Iris pigment epithelial cell (primary cell): ENCODE data around the gene THOP1.

Source experiments
- DNase-seq: peaks from one replicate; pipeline ENCODE4 v3.0.0-alpha.2; 2011; ENCODE audit warnings: low read depth

THOP1 gene

DNA sequence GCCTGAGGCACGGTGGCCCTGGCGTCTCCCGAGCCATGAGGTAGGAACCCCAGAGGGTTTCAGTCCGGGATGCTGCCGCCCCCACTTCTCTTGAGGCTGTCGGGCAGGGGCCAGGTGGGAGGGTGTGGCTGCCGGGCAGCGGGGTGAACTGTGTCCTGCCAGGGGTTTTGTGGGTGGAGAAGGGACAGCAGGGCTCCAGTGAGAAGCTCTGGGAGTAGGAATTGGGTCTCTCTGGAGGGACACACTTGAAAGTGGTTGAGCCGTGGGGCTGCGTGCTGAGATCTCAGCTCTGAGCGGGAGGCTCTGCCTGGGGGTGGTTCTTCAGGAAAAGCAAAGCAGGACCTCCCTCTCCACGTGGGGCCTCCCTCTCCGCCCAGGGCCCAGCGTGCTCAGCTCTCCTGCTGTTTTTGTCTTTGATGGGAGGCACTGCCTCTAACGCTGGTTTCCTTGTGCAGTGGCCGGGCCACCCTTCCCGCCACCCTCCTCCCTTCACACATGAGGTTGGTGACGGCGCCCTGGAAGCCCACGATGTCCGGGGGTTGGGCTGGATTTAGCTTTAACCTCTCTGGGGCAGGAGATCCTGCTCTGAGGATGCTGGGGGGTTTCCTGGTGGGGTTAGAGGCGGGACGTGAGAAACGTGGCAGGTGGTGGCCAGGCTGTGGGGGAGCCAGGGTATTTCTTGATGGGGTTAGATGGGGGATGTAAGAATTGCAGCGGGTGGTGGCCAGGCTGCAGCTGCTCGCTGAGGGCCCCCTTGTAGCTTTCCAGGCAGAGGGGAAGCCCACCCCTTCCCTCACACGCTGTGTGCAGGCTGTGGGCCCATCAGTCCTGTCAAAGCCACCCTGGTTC lies 19.1 kb downstream of the THOP1 start:
- no peak for DNase-seq

DNA sequence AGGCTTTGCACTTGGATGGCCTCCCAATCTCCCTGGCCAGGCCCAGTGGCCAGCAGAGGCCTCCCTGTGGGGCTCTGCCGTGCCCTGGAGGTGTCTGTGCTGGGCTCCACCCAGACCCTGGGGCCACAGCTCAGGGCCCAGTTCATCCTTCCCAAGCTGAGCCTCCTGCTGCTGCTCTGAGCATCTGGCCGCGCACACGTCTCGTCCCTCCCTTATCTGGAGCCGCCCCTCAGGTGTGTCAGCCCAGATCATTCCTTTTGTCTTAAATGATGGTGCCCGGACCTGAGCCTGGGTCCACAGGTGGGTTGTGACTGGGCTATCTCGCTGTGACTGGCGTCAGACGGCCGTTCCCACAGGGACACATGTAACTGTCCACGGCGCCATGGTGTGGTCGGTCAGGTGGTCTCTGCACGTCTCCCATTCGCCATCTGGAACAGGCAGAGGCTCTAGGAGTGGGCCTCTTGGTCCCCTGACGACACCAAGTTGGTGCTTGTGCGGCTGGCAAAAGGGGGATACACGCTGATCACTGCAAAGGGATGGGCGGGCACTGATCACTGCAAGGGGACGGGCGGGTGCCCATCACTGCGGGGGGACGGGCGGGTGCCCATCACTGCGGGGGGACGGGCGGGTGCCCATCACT lies 20.1 kb downstream of the THOP1 start:
- no peak for DNase-seq

DNA sequence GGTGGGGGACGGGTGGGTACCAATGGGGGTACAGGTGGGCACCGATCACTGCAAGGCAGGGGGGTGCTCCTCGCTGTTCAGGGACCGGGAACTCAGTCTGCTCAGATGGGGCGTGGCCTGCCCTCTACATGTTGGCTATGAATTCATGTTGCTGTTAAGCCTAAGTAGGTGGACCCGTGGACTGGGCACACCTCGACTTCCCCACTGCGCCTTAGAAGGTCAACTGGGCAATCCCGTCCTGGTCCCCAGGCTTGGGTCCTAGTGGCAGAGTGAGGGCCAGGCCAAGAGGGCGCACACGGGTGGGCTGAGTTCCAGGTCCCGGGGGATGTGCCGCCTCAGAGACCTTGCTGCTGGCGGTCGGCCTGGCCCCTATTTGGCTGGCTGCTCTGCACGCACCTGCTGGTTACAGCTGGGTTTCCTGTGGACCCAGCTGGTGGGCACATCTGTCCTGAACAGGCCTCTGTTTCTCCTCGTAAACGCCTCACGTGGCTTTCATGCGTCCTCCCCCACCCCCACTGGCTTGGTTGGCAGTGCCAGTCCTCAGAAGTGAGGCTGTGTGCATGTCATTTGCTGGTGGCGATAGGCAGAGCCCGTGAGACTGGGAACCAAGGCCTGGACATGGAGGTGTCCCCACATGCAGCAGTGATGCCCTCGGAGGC lies 20.8 kb downstream of the THOP1 start:
- no peak for DNase-seq

DNA sequence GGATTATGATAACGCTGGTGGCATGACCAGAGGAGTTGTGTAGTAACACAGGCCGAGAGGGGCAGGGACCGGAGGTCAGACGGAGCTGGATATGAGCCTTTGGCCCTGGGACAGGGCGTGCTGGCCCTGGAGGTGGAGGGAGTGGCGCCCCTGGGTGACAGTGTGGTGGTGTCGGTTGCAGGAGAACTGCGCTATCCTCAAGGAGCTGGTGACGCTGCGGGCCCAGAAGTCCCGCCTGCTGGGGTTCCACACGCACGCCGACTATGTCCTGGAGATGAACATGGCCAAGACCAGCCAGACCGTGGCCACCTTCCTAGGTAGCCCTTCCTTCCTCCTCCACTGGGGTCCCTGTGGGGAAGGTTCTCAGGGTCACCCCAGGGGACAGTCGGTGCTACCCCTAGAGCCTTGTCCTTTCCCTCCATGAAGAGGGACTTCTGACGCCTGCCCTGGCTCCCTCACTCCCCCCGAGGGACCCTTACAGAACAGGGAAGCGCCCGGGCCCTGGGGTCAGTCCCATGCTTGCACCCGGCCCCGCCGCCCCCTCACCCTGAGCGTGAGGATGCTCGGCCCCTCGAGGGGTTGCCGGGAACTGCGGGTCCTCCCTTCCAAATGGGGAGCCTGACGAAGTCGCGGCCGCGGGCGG lies 21.6 kb downstream of the THOP1 start:
- DNase-seq = no peak

DNA sequence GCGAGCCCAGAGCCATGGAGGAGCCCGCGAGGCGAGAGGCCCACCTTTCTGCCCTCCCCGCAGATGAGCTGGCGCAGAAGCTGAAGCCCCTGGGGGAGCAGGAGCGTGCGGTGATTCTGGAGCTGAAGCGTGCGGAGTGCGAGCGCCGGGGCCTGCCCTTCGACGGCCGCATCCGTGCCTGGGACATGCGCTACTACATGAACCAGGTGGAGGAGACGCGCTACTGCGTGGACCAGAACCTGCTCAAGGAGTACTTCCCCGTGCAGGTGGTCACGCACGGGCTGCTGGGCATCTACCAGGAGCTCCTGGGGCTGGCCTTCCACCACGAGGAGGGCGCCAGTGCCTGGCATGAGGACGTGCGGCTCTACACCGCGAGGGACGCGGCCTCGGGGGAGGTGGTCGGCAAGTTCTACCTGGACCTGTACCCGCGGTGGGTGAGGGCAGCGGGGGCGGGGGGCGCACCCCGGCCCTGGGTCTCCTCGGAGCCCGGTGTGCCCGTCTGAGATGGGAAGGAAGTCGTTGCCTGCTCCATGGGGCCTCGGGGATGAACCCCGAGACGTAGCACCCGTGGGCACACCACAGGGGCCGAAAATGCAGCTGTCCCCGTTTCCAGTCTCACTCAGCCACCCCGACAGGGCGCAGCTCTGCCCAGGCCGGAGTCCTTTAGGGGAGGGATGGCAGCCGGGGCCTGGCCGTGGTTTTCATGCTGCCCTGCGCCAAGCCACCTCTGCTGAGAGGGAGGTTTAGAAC lies 22.3 kb downstream of the THOP1 start:
- no peak for DNase-seq

DNA sequence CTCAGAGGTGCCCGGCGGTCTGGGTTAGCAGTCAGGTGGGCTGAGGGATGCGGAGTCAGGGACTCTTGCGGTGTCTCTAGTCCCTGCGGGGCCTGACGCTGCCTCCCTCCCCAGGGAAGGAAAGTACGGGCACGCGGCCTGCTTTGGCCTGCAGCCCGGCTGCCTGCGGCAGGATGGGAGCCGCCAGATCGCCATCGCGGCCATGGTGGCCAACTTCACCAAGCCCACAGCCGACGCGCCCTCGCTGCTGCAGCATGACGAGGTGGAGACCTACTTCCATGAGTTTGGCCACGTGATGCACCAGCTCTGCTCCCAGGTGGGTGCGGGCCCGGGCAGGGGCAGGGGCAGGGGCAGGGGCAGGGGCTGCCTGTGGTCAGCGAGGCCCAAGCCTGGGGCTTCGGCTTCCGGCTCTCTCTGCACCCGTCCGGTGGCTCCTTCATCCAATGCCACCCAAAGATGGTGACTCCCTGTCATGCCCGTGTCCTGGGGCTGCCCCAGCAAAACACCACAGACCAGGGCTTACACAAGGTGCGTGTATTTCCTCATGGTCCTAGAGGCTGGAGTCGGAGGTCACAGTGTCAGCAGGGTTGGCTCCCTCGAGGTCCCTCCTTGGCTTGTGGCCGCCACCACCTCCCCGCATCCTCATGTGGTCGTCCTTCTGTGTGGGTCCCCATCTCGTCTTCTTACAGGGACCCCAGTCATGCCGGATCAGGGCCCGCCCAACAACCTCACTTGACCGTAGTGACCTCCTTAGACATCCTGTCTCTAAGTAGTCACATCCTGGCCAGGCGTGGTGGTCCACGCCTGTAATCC lies 23.0 kb downstream of the THOP1 start:
- no peak for DNase-seq

DNA sequence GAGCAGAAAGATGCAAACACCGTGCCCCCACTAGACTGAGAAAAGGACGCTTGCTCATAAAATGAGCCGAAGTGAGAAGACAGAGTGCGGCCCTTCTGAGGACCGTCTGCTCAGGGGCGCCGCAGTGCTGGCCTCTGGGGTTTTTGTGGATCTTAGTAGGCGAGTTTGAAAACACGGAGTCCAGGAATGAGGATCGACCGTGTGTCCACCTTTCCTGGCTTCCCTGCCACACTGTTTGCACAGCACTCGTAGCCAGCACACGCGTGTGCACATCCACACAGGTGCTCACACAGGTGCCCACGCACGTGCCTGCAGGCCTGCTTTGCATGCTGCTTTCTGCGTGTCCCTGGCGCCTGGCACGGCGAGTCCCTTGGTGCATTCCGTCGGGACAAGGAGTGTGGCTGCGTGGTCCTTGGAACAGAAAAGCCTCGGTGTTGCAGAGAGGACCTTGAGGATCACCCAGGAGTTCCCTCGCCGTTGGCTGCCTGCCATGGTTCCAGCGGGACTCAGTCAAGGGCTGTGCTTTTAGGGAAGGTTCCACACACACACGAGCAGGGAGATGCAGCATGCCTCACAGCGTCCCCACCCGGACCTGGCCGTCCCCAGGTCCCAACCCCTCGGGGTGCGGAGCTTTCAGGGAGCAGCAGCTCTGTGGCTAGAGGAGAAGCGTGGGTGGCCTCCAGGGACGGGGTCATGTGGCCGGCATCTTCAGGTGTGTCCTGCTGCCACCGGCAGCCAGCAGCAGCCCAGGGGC lies 24.3 kb downstream of the THOP1 start:
- DNase-seq = no peak

DNA sequence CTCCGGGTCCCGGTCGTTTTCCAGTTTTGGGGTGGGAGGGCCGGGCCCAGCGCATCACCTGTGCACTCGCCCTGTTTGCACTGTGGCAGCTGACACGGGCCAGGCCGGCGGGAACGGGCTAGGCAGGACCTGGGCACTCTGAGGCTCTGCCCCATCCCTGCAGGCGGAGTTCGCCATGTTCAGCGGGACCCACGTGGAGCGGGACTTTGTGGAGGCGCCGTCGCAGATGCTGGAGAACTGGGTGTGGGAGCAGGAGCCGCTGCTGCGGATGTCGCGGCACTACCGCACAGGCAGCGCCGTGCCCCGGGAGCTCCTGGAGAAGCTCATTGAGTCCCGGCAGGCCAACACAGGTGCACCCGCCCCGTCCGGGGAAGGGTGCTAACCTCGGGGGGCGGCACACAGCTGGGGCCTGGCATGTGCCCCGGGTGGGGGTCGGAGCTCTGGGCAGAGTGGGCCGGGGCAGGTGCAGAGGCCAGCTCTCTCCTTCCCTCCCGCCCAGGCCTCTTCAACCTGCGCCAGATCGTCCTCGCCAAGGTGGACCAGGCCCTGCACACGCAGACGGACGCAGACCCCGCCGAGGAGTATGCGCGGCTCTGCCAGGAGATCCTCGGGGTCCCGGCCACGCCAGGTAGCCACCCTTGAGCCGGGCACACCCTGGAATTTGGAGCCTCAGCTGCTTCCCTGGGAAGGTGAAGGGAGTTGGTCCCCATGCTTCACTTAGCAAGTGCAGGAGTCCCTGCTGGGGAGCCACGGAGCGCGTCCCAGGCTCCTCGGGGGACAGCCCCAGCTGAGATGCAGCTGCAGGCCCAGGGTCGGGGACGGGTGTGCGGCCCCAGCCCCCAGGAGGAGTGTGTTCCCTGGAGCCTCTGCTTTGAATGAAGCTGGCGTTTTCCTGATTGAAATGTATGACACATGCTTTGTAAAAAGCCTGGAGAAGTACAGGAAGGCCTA lies 25.1 kb downstream of the THOP1 start:
- DNase-seq = no peak

DNA sequence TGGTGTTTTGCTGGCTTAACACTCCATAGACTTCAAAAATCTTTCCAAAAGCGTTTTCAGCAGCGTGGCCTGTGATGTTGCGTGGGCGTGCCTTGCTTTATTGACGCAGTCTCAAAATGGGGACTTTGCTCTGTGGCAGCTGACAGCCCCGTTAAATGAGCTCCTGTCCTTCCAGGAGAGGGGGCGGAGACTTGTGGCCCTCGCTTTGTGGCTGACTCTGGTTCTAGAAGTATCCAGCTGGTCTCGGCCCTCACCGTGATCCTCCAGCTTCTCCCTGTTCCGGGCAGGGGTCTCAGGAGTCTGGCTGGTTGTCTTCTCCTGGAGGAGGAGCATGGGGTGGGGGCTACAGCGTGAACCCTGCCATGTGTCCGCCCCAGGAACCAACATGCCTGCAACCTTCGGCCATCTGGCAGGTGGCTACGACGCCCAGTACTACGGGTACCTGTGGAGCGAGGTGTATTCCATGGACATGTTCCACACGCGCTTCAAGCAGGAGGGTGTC lies 26.0 kb downstream of the THOP1 start:
- no peak for DNase-seq

DNA sequence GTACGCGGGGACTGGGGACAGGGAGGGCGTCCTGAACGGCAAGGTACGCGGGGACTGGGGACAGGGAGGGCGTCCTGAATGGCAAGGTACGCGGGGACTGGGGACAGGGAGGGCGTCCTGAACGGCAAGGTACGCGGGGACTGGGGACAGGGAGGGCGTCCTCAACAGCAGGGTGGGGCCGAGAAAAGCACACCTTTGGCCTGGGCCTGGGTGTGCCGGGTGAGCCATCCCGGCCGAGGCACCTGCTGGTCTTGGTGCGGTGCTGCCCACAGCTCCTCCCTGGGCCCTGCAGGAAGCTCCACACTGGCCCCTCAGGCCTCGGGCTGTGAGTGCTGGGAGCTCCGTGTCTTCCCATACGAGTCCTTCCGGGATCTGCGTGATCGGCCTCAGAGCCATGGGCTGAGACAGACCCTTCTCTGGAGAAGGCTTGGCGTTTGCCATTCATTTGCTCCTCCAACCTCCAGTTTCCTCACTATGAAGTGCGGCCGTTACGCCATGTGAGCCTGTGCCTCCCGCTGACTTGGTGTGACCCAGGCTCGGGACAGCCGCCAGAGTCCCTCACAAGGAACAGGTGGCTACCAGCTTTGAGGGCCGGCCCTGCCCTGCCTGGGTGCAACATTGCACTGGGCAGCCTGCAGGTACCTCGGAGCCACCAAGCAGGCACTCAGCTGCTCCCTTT lies 26.6 kb downstream of the THOP1 start:
- DNase-seq = no peak

DNA sequence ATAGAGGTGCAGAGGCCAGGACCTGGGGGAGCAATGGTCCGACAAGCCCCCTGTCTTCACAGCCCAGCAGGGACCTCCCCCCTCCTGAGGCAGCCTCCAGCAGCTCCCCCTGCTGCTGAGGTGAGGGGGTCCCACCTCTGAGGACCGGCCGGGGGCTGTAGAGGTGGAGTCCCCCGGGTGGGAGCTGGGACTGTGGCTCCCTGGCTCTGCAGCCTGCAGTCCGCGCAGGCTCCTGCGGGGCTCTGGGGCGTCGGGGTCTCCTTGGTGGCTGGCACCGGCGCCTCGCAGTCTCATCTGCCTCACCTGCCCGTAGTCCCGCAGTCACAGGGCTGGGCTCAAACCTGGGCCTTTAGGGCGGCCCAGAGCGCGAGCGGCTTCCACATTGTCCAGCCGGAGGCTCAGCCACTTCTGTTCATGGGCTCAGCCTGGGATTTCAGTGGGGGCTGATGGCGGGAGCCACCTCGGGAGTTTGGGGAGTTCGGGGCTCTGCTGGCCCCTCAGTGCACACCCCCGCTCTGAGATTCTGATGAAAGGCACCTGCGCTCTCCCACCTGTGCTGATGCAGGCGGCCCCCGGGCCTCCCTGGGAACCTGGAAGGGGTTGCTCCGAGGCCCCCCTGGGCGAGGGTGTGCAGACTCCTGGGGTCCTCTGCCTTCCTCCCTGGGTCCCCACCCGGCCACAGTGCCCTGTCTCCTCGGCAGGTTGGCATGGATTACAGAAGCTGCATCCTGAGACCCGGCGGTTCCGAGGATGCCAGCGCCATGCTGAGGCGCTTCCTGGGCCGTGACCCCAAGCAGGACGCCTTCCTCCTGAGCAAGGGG lies 27.3 kb downstream of the THOP1 start:
- DNase-seq = no peak

DNA sequence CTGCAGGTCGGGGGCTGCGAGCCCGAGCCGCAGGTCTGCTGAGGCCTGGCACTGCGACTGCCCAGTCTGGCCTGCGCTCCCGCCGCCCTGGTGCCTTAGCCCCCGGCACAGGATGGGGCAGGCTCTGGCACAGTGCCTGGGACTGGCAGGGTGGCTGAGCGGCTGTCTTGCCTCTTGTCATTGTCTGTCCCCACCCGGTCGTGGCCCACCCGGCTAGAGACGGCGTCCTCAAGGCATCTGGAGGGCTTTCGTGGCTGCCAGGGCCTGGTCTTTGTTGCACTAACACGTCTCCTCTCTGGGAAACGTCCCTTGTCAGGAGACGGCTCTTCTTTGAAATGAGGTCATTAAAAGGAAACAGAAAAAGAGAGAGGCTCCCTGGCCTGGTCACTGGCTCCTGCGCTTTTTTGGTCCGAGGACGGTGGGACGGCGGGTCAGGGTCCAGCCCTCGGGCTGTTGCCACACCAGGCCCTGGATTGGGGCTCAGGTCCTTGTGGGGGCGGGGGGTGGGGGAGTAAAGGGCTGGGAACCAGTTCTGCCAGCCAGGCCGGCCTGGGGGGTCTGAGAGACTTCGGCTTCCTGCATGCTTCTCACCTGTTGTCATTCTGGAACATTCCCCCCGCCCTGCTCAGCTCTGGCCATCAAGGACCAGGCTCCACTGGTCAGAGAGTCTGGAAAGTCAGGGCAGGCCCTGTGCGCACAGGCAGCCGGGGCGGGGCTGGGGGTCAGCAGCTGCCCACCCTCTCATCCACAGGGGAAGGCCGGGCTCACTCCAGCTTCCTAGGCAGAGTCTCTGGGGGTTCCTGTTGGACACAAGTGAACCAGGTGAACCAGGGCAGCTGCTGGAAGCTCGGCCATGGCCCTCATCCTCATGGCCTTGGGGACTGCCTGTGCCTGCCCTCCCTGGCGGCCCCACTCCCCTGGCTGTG lies 28.2 kb downstream of the THOP1 start:
- DNase-seq = no peak

DNA sequence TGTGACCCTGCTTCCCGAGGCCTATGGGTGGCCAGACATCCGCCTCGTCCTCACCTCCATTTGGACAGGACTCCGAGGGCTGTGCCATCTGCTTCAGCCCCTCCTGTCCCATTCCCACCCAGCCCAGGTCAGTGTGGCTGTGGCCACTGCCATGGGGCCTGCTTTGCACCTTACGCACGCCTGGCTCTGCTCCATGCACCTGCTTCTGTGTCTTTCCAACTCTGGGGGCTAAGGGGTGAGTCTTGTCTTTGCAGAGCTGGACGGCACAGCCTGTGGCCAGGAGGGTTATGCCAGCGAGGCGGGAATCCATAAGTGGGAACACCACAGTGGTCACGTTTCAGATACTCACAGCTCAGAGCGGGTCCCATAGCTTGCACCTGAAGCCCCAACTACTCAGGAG lies 29.1 kb downstream of the THOP1 start:
- DNase-seq = no peak

DNA sequence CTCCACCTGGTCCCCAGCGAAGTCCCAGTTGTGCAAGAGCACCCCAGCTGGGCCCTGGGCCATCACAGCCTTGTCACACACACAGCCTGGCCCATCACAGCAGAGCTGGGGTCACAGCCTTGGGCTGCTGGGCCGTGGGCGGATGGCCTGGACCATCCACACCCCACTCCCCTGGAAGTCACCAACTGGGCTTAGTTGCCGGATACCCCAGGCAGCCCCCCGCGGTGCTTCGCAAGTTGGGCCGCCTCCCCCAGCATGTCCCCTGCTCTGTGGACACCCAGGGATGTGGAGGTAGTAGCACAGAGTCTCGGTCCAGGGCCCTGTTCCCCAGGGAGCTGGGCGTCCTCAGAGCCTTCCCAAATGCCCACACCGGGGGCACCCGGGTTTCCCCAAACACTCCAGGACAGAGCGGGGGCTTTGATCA lies 29.9 kb downstream of the THOP1 start:
- DNase-seq = no peak

DNA sequence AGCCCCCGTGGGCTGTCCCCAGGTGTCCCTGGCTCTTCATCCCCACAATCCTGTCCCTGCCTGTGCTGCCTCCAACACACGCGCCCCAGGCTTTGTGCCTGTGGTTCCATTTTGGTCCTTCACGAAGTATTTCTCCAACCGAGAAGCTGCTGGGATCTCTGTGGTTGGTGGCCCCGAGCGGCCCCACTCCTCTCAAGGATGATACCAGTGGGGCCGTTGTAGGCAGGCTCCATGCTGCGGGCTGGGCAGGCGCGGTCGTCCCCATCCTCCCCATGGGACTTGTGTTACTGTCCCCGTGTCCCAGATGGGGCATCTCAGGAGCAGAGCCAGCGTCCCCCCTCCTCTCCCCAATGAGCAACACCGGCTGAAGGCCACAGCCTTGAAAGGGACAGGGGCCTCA lies 30.6 kb downstream of the THOP1 start:
- DNase-seq = no peak

DNA sequence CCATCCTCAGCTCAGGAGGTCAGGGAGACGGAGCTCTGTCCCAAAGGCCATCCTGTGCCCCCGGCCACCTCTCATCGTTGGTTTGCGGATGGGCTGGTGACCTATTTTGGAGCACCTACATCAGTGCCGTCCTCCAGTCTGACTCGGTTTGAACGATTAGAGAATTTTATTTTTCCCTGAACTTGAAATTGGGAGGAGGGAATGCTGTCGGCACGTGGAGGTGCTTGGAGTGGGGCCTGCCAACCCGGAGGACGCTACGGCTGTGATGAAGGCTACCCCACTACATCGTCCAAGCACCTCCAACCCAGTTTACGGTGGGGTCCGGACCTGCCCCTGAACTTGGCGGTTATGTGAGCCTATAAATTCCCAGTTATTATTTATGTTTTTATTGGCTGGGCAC lies 31.3 kb downstream of the THOP1 start:
- DNase-seq = no peak
